ENCODE measurements around the gene ASPHD1.

The ASPHD1 gene

GRCh38 chr16:29897333-29897732 is 3.0 kb upstream of the ASPHD1 start:
- no peak for TF ChIP-seq CTCF (IDR thresholded peaks at IDR 0.05; ENCODE audit: extremely low read depth, missing control alignments)
- DNase-seq (ENCODE audit: low spot score): no peak

DNA sequence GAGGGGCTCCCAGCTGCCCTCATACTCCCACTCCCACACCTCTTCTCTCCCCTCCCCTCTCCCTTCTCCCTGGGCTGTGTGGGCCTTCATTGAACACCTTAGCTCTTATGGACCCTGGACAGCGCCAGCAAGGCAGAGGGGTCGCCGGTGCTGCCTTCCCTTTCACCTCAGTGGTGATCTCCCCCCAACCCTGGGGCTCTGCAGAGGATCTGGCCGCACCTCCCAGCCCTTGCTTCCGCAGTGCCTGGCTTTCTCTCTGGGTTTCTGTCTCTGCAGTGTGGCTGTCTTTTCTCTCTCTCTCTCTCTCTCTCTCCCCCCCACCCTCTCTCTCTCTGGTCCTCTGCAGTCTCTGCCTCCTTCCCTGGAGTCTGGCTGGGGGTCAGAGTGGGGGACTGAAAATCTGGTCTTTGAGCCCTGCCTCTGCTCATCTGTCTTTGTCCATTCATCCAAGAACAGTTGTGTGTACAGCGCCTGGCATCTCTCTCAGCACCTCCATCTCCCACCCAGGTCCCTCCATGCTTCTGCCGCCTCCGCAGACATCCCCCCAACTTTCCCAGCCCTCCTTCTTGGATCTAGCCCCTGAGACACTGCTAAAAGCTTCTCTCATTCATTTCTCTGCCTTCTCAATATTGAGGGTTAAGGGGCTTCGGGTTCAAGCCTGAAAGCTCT is 2.0 kb upstream of the ASPHD1 start:
- no peak for DNase-seq (ENCODE audit: low spot score)

DNA sequence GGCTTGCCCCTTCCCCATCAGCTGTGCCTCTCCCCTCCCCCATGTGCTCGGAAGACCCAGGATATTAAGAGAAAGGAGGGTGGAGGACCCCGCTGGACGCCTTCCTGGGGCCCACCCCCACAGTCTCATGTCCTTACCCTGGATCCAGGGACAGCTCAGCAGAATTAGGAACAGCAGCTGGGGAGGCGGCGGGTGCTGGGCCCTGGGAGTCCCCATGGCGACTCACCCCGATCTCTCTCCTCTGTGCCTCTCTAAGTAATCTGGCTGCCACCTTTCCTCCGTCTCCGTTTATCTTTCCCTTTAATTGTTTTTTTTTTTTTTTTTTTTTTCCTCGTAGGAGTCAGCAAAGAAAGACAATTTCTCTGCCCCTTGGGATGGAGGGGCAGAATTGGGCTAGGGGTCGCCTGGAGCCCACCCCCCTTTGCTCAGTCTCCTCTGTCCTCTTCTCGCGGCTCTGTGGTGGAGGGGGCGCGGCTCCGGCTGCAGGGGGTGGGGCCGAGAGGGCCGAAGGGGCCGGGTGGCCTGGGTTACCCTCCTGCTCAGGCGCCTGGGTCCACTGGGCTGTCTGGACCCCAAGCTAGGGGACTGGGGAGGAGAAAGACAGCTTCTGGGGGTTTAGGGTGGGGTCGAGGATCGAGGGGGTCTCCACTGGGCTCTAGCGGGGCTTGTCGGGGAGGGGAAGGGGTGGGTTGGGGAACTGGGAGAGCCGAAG is 1.3 kb upstream of the ASPHD1 start:
- no peak for TF ChIP-seq CTCF (IDR thresholded peaks at IDR 0.05; ENCODE audit: extremely low read depth, missing control alignments)
- no peak for DNase-seq (ENCODE audit: low spot score)

More for the DNA sequence above, 2.0 kb upstream of the ASPHD1 start:
- no peak for TF ChIP-seq CTCF (IDR thresholded peaks at IDR 0.05; ENCODE audit: extremely low read depth, missing control alignments)

DNA sequence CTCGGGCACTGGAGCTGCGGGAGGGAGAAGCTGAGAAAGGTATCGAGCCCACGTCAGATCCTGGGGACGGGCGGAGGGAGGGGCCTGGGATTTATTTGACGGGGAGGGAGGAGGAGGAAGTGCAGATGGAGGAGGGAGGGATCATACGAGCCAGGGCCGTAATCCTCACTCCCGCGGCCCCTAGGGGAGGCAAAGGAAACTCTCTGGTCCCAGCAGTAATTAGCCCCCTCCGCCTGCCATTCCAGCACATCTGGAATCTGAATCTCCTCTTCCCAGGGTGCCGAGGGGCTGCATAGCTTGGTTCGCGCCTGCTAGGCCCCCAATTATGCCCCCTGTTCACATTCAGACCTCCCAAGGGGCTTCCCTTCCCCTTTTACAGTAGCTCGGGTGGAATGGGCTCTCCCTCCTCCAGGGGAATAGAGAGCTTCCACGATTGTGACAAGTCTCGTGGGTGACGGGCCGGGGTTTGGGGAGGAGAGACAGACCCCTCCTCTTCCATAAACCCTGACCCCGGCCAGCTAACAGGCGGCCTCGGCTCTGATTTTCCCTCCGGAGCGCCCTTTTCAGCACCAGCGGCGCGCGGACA is 679 bp upstream of the ASPHD1 start, which contains the start of gene SEZ6L2:
Gene SEZ6L2, minus strand, starts transcription at position 35 of the 586 bp plus-strand sequence. CDS start 531 bp downstream, outside the sequence.
- TF ChIP-seq CTCF (IDR thresholded peaks at IDR 0.05; ENCODE audit: extremely low read depth, missing control alignments): no peak
- DNase-seq (ENCODE audit: low spot score): peak; percentile 44

- TF ChIP-seq CTCF (IDR thresholded peaks at IDR 0.05; ENCODE audit: extremely low read depth, missing control alignments): no peak
- DNase-seq (ENCODE audit: low spot score): no peak
Observed at GRCh38 chr16:29900888-29901606, 759 bp downstream of the ASPHD1 start.

DNA sequence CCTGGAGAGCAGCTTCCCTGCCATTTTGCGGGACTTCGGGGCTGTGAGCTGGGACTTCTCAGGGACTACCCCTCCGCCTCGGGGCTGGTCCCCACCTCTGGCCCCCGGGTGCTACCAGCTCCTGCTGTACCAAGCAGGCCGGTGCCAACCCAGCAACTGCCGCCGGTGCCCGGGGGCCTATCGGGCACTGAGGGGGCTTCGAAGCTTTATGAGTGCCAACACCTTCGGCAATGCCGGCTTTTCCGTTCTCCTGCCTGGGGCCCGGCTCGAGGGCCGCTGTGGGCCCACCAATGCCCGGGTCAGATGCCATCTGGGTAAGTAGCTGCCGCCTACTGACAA is 1.3 kb downstream of the ASPHD1 start:
- no peak for DNase-seq (ENCODE audit: low spot score)
- no peak for TF ChIP-seq CTCF (IDR thresholded peaks at IDR 0.05; ENCODE audit: extremely low read depth, missing control alignments)

- TF ChIP-seq CTCF (IDR thresholded peaks at IDR 0.05; ENCODE audit: extremely low read depth, missing control alignments): no peak
- no peak for DNase-seq (ENCODE audit: low spot score)
Observed at GRCh38 chr16:29903590-29903989, 3.3 kb downstream of the ASPHD1 start.

All from GM20000 (cell line).